ENCODE data around the gene LCE1D. TPM values are rescaled to one million over a fixed set of nuclear protein-coding genes. Genes with fewer than 3 reads are reported as not detected.

LCE1D gene
- total and polyA plus RNA-seq, 7 donors, result not detected

- no peak for TF ChIP-seq CTCF (IDR thresholded peaks at IDR 0.05)
- Histone ChIP-seq H3K4me3 (no peak overlapping the region), H3K27me3 (ENCODE audit: insufficient read depth in 3 of 3, low read length in 2 of 3) (peaks cover 0 to 2% (median 0%) of the 10 kb centered on the region in 3 donors), H3K36me3 (ENCODE audit: insufficient read depth in 1 of 2, low read depth in 1 of 2) (no peaks in the 10 kb centered on the region), H3K4me1 (no peaks in the 10 kb centered on the region), H3K9me3 (no peaks in the 10 kb centered on the region), H3K27ac (no peak overlapping the region)
- no peak for DNase-seq
- 81 to 86% (median 82%) methylated on average over 3 of the region's 3 CpGs for WGBS, 3 donors
- ATAC-seq, result no peak
- intact Hi-C loops (cut with DNase I), result no loop called here
These were observed 34.8 kb upstream of the LCE1D start for GRCh38 chr1:152761609-152762213.

- no peak for DNase-seq
- ATAC-seq, result no peak
- intact Hi-C loops (cut with DNase I), result no loop called here
- peaks cover 0 to 5% (median 2%) of the 10 kb centered on the region in 3 donors for H3K27me3 ChIP-seq (ENCODE audit: insufficient read depth in 3 of 3, low read length in 2 of 3)
- H3K4me1 ChIP-seq, result no peaks in the 10 kb centered on the region
- H3K27ac ChIP-seq, result no peak overlapping the region
- H3K9me3 ChIP-seq, result no peaks in the 10 kb centered on the region
- no peak for TF ChIP-seq CTCF (IDR thresholded peaks at IDR 0.05)
- H3K4me3 ChIP-seq, result no peak overlapping the region
- H3K36me3 ChIP-seq (ENCODE audit: insufficient read depth in 1 of 2, low read depth in 1 of 2), result no peaks in the 10 kb centered on the region
- 38 to 42% (median 40%) methylated on average over 8 of the region's 8 CpGs for WGBS, 3 donors
These were observed 27.5 kb upstream of the LCE1D start for GRCh38 chr1:152768847-152769533.

GRCh38 chr1:152770411-152770810 lies 26.1 kb upstream of the LCE1D start:
- H3K4me3 ChIP-seq, result no peak overlapping the region
- no peak for TF ChIP-seq CTCF (IDR thresholded peaks at IDR 0.05)
- H3K27me3 ChIP-seq (ENCODE audit: insufficient read depth in 3 of 3, low read length in 2 of 3), result peaks cover 0 to 5% (median 2%) of the 10 kb centered on the region in 3 donors
- no peaks in the 10 kb centered on the region for H3K4me1 ChIP-seq
- no peaks in the 10 kb centered on the region for H3K9me3 ChIP-seq
- DNase-seq (no peak), ATAC-seq (no peak)
- 51 to 78% (median 57%) methylated on average over 1 of the region's 1 CpG for WGBS, 3 donors
- intact Hi-C loops (cut with DNase I), result no loop called here
- no peaks in the 10 kb centered on the region for H3K36me3 ChIP-seq (ENCODE audit: insufficient read depth in 1 of 2, low read depth in 1 of 2)
- no peak overlapping the region for H3K27ac ChIP-seq

- intact Hi-C loops (cut with DNase I), result no loop called here
- H3K36me3 ChIP-seq (ENCODE audit: insufficient read depth in 1 of 2, low read depth in 1 of 2), result no peaks in the 10 kb centered on the region
- H3K27ac ChIP-seq, result no peak within 1 kb of the TSS
- no peak for ATAC-seq
- no peak for DNase-seq
- TF ChIP-seq CTCF (IDR thresholded peaks at IDR 0.05), result no peak
- no peaks in the 10 kb centered on the region for H3K4me1 ChIP-seq
- 64 to 71% (median 65%) methylated on average over 6 of the region's 6 CpGs for WGBS, 3 donors
- no peaks in the 10 kb centered on the region for H3K9me3 ChIP-seq
- H3K27me3 ChIP-seq (ENCODE audit: insufficient read depth in 3 of 3, low read length in 2 of 3), result peaks cover 0 to 5% (median 0%) of the 10 kb centered on the region in 3 donors
- no peak within 1 kb of the TSS for H3K4me3 ChIP-seq
These were observed 21.6 kb upstream of the LCE1D start, which contains the start of gene LCE1F for GRCh38 chr1:152774875-152775274. Gene LCE1F (plus strand): TSS chr1:152775140. CDS start chr1:152776372, 1,232 bp downstream.
